ENCODE results near the gene KLF16.
A peak's percentile ranks its signal among the peaks of the same experiment; 100 is the strongest.

KLF16 gene

GRCh38 chr19:1847348-1847683, 16.1 kb downstream of the KLF16 start:
- H3K36me3 ChIP-seq (ENCODE audit: insufficient read depth, low read length) = no peaks in the 10 kb centered on the region
- H3K27ac ChIP-seq (ENCODE audit: low read depth, low read length) = peak overlapping the region; percentile 99
- no peaks in the 10 kb centered on the region for H3K27me3 ChIP-seq (ENCODE audit: insufficient read depth, low read length)
- H2AFZ ChIP-seq (ENCODE audit: low read length, unreplicated experiment) = no peak overlapping the region
- H3K4me1 ChIP-seq (ENCODE audit: control insufficient read depth, insufficient read depth, low read length, unreplicated experiment) = peaks cover 5% of the 10 kb centered on the region
- peaks cover 60% of the 10 kb centered on the region for H3K79me2 ChIP-seq (ENCODE audit: control insufficient read depth, insufficient read depth, low read length, unreplicated experiment)
- peak overlapping the region; percentile 99 for H3K4me3 ChIP-seq (ENCODE audit: low read depth, low read length)

DNA sequence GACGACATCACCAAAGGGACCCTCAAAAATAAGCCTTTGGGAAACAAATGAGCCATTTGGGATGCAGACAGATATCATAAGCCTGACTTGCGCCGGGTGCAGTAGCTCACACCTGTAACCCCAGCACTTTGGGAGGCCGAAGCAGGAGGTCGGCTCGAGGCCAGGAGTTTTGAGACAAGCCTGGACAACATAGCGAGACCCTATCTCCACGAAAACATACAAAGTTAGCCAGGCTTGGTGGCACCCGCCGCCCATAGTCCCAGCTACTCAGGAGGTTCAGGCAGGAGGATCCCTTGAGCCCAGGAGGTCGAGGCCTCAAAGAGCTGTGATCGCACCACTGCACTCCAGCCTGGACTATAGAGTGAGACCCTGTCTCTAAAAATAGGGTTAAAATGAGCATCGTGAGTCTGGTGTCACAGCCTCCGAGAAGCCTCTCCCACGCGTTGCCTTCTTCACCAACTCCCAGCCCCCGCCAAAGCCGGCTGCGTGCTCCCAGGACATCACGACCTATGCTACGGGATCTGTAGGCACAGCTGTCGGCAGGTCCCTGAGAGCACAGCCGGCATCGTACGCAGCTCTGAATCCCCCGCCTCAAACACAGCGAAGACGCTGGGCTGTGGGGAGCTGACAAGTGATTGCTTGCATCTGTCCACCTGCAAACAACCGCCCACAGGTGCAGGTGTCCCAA, 16.7 kb downstream of the KLF16 start:
- Histone ChIP-seq H3K27ac (ENCODE audit: low read depth, low read length) (peak overlapping the region; percentile 99; the same call in 1 of the 2 replicates), H3K27me3 (ENCODE audit: insufficient read depth, low read length) (no peaks in the 10 kb centered on the region), H3K36me3 (ENCODE audit: insufficient read depth, low read length) (no peaks in the 10 kb centered on the region), H3K79me2 (ENCODE audit: control insufficient read depth, insufficient read depth, low read length, unreplicated experiment) (peaks cover 62% of the 10 kb centered on the region), H2AFZ (ENCODE audit: low read length, unreplicated experiment) (no peak overlapping the region), H3K4me1 (ENCODE audit: control insufficient read depth, insufficient read depth, low read length, unreplicated experiment) (peaks cover 5% of the 10 kb centered on the region), H3K4me3 (ENCODE audit: low read depth, low read length) (peak overlapping the region; percentile 99)

- Histone ChIP-seq H3K27me3 (ENCODE audit: insufficient read depth, low read length) (no peaks in the 10 kb centered on the region), H2AFZ (ENCODE audit: low read length, unreplicated experiment) (no peak overlapping the region), H3K79me2 (ENCODE audit: control insufficient read depth, insufficient read depth, low read length, unreplicated experiment) (peaks cover 68% of the 10 kb centered on the region), H3K4me3 (ENCODE audit: low read depth, low read length) (no peak overlapping the region), H3K27ac (ENCODE audit: low read depth, low read length) (no peak overlapping the region), H3K4me1 (ENCODE audit: control insufficient read depth, insufficient read depth, low read length, unreplicated experiment) (peaks cover 5% of the 10 kb centered on the region), H3K36me3 (ENCODE audit: insufficient read depth, low read length) (no peaks in the 10 kb centered on the region)
Observed at GRCh38 chr19:1845642-1846041, 17.7 kb downstream of the KLF16 start.

GRCh38 chr19:1845125-1845515, 18.3 kb downstream of the KLF16 start:
- Histone ChIP-seq H3K27me3 (ENCODE audit: insufficient read depth, low read length) (no peaks in the 10 kb centered on the region), H3K4me1 (ENCODE audit: control insufficient read depth, insufficient read depth, low read length, unreplicated experiment) (peaks cover 5% of the 10 kb centered on the region), H3K4me3 (ENCODE audit: low read depth, low read length) (no peak overlapping the region), H3K27ac (ENCODE audit: low read depth, low read length) (no peak overlapping the region), H3K36me3 (ENCODE audit: insufficient read depth, low read length) (no peaks in the 10 kb centered on the region), H3K79me2 (ENCODE audit: control insufficient read depth, insufficient read depth, low read length, unreplicated experiment) (peaks cover 71% of the 10 kb centered on the region), H2AFZ (ENCODE audit: low read length, unreplicated experiment) (no peak overlapping the region)

DNA sequence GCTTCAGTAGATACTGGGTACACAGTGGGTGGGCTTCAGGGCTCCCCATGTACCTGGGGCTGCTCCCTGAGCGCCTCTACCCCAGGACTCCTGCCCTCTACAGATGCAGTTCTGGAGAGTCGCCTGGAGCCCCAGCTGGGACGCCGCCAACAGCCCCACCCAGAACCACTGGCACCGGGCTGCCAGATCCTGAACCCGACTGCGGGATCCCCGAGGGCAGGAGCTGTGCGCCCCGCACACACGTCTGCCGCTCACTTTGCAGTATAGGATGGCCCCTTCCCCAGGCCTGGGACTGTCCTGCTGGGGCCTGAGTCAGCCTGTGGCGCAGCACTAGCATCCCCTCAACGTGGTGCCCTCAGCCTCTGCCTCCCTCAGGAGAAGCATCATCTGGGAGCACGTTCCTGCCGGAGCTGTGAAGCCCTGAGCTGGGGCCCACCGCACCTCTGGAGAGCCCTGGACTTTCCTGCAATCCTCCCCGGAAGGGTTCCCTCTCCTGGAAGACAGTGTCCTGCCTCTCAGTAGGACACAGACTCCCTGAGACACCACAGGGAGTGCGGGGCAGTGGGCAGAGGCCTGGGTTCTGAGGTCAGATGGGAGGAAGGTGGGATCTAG, 18.8 kb downstream of the KLF16 start:
- peaks cover 5% of the 10 kb centered on the region for H3K4me1 ChIP-seq (ENCODE audit: control insufficient read depth, insufficient read depth, low read length, unreplicated experiment)
- no peak overlapping the region for H3K4me3 ChIP-seq (ENCODE audit: low read depth, low read length)
- H2AFZ ChIP-seq (ENCODE audit: low read length, unreplicated experiment) = no peak overlapping the region
- no peak overlapping the region for H3K27ac ChIP-seq (ENCODE audit: low read depth, low read length)
- H3K36me3 ChIP-seq (ENCODE audit: insufficient read depth, low read length) = no peaks in the 10 kb centered on the region
- H3K27me3 ChIP-seq (ENCODE audit: insufficient read depth, low read length) = no peaks in the 10 kb centered on the region
- H3K79me2 ChIP-seq (ENCODE audit: control insufficient read depth, insufficient read depth, low read length, unreplicated experiment) = peaks cover 76% of the 10 kb centered on the region

- Histone ChIP-seq H3K79me2 (ENCODE audit: control insufficient read depth, insufficient read depth, low read length, unreplicated experiment) (peaks cover 78% of the 10 kb centered on the region), H3K4me3 (ENCODE audit: low read depth, low read length) (no peak overlapping the region), H2AFZ (ENCODE audit: low read length, unreplicated experiment) (no peak overlapping the region), H3K4me1 (ENCODE audit: control insufficient read depth, insufficient read depth, low read length, unreplicated experiment) (peaks cover 5% of the 10 kb centered on the region), H3K27ac (ENCODE audit: low read depth, low read length) (no peak overlapping the region), H3K27me3 (ENCODE audit: insufficient read depth, low read length) (no peaks in the 10 kb centered on the region), H3K36me3 (ENCODE audit: insufficient read depth, low read length) (no peaks in the 10 kb centered on the region)
Observed at GRCh38 chr19:1843646-1844394, 19.6 kb downstream of the KLF16 start.

GRCh38 chr19:1843116-1843515, 20.3 kb downstream of the KLF16 start:
- Histone ChIP-seq H3K27ac (ENCODE audit: low read depth, low read length) (no peak overlapping the region), H3K4me3 (ENCODE audit: low read depth, low read length) (no peak overlapping the region), H2AFZ (ENCODE audit: low read length, unreplicated experiment) (no peak overlapping the region), H3K36me3 (ENCODE audit: insufficient read depth, low read length) (no peaks in the 10 kb centered on the region), H3K27me3 (ENCODE audit: insufficient read depth, low read length) (no peaks in the 10 kb centered on the region), H3K4me1 (ENCODE audit: control insufficient read depth, insufficient read depth, low read length, unreplicated experiment) (peaks cover 5% of the 10 kb centered on the region), H3K79me2 (ENCODE audit: control insufficient read depth, insufficient read depth, low read length, unreplicated experiment) (peaks cover 77% of the 10 kb centered on the region)

GRCh38 chr19:1841209-1841924, 22.0 kb downstream of the KLF16 start:
- H2AFZ ChIP-seq (ENCODE audit: low read length, unreplicated experiment) = no peak overlapping the region
- no peaks in the 10 kb centered on the region for H3K36me3 ChIP-seq (ENCODE audit: insufficient read depth, low read length)
- no peak overlapping the region for H3K4me3 ChIP-seq (ENCODE audit: low read depth, low read length)
- H3K79me2 ChIP-seq (ENCODE audit: control insufficient read depth, insufficient read depth, low read length, unreplicated experiment) = peaks cover 70% of the 10 kb centered on the region
- no peaks in the 10 kb centered on the region for H3K4me1 ChIP-seq (ENCODE audit: control insufficient read depth, insufficient read depth, low read length, unreplicated experiment)
- H3K27me3 ChIP-seq (ENCODE audit: insufficient read depth, low read length) = no peaks in the 10 kb centered on the region
- H3K27ac ChIP-seq (ENCODE audit: low read depth, low read length) = no peak overlapping the region

DNA sequence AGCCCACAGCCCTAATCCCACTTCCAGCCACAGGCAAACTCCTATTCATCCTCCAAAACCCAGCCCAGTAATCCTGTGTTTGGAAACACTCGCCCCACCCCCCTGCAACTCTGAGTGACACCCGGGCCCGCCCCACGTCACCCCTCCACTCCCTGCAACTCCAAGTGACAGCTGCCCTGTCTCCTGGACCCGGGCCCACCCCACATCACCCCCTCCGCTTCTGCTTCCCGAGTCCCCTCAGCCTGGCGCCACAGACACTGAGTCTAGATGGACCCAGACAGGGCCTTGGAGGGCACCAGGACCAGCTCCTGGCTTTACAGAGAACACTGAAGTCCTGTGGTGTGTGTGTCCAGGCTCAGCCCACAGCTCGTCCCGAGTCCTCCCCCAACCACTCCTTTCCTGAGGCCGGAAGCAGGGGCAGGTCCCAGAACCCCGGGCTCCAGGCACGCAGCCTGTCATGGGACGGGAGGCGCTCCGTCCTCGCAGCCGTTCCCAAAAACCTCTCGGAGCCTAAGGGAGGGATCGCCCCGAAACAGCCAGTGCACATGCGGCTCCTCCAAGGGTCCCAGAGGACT, 22.8 kb downstream of the KLF16 start:
- Histone ChIP-seq H3K4me3 (ENCODE audit: low read depth, low read length) (no peak overlapping the region), H3K79me2 (ENCODE audit: control insufficient read depth, insufficient read depth, low read length, unreplicated experiment) (peaks cover 69% of the 10 kb centered on the region), H3K4me1 (ENCODE audit: control insufficient read depth, insufficient read depth, low read length, unreplicated experiment) (no peaks in the 10 kb centered on the region)

More for the DNA sequence above, 22.8 kb downstream of the KLF16 start:
- H3K27me3 ChIP-seq (ENCODE audit: insufficient read depth, low read length) = no peaks in the 10 kb centered on the region
- H2AFZ ChIP-seq (ENCODE audit: low read length, unreplicated experiment) = no peak overlapping the region
- no peak overlapping the region for H3K27ac ChIP-seq (ENCODE audit: low read depth, low read length)
- H3K36me3 ChIP-seq (ENCODE audit: insufficient read depth, low read length) = no peaks in the 10 kb centered on the region

All from ACC112 (cell line).